ENCODE measurements around the gene MOCS2.

MOCS2 gene

GRCh38 chr5:53092242-53092641 is 17.3 kb downstream of the MOCS2 start:
- no peak for DNase-seq

DNA sequence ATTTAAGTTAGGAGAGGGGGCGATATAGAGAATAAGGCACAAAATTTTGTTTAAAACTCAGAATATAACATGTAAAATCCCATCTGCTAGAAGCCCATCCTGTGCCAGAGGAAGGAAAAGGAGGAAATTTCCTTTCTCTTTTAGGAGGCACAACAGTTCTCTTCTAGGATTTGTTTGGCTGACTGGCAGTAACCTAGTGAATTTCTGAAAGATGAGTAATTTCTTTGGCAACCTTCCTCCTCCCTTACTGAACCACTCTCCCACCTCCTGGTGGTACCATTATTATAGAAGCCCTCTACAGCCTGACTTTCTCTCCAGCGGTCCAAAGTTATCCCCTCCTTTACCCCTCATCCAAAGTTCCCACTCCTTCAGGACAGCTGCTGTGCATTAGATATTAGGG is 18.3 kb downstream of the MOCS2 start:
- DNase-seq = no peak

DNA sequence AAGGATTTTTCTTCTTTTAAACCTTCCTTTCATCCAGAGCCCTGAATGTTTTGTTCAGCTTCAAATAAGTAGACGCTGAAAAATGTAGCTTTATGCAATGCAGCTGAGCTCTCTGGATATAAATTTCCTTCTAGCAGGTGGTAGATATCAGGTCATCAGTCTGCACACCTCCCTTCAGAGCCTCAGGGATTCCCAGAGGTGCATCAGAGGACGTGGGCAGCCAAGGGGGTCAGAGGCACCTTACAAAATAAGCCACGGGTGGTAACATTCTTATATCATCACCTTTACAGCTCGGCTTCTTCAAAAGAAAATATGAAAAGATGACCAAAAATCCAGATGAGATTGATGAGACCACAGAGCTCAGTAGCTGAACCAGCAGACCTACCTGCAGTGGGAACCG is 19.3 kb downstream of the MOCS2 start:
- no peak for DNase-seq

- no peak for DNase-seq
Observed at GRCh38 chr5:53089481-53089991, 20.0 kb downstream of the MOCS2 start.

- no peak for DNase-seq
Observed at GRCh38 chr5:53087621-53088121, 21.9 kb downstream of the MOCS2 start.

GRCh38 chr5:53087171-53087570 is 22.4 kb downstream of the MOCS2 start:
- DNase-seq = no peak

DNA sequence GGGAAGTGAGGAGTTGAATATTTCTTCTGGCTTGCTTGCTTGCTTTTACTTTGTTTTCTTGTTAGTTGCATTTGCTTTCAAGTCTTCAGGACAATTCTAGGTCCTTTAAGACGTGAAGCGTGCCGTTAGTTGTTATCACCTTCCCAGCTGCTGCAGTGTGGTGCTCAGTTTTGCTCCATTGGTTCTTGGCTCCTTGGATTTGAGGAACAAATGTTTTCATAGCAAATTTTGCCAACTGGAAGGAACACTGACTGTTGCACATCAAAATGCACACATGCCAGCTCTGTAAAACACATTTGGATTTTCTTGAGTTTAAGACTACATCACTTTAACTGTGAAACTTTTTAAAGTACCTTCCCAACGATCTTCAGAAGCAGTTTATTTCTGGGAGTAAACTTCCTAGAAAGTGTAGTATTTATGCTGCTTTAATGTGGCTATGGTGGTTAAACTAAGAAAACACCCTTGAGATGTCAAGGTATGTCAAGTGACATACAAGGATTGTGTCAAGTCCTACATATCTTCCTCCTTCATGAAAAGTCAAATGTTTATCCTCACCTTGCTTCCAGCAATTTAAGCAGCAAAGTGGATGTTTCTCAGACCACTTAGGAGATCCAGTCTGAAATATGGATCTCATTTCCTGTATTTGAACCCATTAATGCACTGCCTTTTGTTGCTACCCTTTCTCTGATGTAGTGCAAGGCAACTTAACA is 24.9 kb downstream of the MOCS2 start:
- DNase-seq = no peak

GRCh38 chr5:53083927-53084326 is 25.6 kb downstream of the MOCS2 start:
- no peak for DNase-seq

GRCh38 chr5:53080271-53080670 is 29.3 kb downstream of the MOCS2 start:
- DNase-seq = no peak

DNA sequence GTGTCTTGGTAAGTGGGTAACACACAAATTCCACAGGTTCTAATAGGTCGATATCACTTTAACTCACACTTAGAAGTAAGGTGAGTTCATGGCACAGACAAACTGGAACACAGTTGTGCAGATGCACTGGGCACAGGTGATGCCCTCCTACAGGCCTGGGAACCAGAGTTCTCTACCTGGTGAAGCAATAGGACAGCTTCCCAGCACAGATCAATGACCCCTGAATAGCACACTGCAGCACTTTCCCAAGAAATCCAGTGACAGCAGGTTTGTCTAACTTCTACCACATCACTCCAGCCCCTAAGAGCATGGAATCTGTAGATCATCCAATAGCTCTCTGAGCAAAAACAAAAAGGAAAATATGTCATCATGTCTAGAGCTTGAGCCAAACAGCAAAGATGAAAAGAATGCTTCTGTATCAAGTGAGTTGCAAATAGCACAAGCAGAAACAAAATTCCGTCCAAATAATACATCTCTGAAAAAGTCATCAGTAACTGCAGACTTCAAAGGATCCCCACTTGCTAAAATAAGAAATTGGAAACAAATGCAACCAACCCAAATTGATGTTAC is 33.5 kb downstream of the MOCS2 start:
- no peak for DNase-seq

DNA sequence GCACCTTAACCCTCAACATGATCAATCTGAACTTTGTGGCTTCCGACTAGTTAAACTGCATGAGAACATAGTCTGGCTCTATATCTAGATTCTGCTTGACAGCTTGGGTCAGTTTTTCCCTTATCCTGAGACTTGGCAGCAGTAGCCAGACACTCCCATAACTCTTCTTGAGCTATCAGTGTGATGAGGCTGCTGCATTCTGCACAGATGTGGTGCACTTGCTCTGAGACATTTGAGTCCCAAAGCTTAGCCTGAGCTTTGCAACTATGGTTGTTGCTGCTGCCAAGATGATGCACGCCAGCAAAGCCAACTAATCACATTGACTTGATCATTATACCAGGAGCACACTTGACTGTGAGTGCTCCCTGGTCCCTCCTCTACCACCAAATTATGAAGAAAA is 36.2 kb downstream of the MOCS2 start:
- no peak for DNase-seq

DNA sequence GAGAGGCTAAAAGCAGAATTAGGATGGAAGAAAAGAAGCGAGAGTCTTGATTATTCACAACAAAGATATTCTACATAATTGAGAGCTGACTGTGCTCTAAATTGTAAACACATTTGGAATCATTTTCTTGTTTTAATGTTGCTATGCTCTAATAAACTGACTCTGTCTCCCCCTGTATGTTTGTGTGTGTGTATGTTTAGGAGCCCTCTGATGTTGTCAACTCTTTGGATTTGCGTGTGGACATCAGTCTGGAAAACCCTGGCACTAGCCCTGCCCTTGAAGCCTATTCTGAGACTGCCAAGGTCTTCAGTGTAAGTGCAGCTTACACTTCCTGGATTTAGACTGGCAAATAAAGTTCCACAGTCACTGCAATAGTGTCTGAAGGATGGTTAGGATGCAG is 37.8 kb downstream of the MOCS2 start:
- no peak for DNase-seq

DNA sequence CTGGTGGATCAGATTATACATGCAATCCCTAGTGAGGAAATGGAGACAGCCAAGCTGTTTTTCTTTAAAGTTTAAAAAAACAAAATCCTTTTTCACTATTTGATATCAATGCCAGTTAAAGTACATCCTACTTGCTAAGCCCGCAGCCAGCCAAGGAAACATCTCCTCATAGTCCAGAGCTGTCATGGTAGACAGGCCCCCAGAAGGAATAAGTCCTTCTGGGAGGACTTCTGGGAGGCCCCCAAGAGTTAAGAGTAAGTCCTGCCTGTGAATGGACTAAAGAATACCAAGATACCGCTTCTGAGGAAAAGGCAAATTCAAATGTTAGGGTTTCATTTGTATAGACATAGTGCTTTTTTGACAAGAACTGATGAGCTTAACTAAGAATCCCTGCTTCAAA is 38.3 kb downstream of the MOCS2 start:
- no peak for DNase-seq

GRCh38 chr5:53069626-53070025 is 39.9 kb downstream of the MOCS2 start:
- no peak for DNase-seq

DNA sequence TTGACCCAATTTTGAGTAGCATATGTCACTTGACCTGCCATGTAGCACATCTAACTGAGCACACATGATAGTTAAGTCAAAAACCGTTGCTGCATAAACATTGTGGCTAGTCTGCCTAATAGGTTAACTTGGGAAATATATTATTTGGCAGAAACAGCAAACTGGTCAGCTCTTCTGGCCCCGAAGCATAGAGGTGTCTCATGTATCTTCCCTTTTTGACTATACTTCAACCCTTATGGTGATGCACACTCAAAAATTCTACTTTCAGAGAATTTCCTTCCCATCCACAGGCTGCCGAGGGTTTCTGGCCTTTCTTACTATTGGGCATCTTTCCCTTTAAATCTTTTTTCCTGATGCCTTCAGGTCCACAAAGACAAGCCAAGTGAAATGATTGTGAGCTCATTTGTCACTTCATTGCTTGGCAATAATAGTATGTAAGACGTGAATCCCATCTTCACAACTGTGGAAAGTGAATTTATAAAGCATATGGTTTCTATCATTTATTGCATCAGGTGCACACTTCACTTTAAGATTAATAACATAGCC is 41.2 kb downstream of the MOCS2 start:
- no peak for DNase-seq

GRCh38 chr5:53067641-53068040 is 41.9 kb downstream of the MOCS2 start:
- no peak for DNase-seq

GRCh38 chr5:53066088-53066487 is 43.5 kb downstream of the MOCS2 start:
- DNase-seq = no peak

DNA sequence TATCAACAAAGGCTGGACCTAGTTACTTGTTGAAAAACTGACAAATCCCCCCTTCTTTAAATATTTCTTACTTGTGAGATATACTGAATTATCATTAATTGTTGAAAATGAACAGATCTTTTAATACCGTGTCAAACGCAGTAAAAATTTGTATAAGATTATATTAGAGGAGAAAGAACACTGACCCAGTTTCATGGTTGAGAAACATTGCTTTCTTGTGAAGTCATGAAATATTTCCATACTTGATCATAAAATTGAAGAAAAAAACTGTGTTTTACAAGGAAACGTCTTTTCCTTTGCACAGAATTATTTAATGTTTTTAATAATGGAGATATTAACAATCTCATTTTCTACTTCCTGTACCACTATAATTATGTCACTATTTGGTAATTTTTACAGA is 45.8 kb downstream of the MOCS2 start:
- no peak for DNase-seq

DNA sequence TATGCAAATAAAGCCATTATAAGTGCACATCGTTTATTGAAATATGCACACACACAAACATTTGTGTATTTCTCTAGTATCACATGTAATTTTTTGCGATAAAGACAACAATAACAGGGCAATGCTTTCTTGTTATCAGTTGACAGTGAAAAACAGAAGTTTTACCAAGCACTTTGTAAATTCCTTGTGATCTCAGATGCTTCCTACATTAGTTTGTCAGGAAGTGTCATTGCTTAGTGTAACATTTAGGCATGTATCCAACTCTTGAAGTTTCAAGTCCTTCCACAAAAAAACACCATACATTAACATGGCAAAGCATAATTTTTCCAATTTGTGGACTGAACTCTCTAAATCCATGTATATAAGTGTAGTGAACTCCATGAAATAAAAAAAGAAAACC is 46.4 kb downstream of the MOCS2 start:
- no peak for DNase-seq

DNA sequence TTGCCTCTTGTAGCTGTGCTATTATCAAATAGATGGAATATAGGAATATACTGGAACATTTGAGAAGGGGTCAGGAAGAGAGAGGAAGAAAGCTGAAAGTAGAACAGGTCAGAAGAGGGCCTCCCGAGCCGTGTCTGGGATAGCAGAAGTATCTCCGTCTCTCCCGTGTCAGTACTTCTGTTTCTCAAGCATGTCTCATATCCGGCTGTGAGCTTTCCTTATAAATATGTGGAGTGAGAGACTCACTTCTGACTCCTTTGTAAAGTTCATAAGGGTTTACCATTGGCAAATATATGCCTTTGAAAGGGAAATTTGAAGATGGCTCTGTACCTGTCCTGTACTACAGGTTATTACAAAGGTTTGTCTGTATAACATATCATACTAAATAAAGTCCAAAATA is 50.3 kb downstream of the MOCS2 start:
- no peak for DNase-seq

- no peak for DNase-seq
Observed at GRCh38 chr5:53055365-53055764, 54.2 kb downstream of the MOCS2 start.

GRCh38 chr5:53053364-53053763 is 56.2 kb downstream of the MOCS2 start:
- no peak for DNase-seq

GRCh38 chr5:53052499-53052898 is 57.1 kb downstream of the MOCS2 start:
- DNase-seq = no peak

DNA sequence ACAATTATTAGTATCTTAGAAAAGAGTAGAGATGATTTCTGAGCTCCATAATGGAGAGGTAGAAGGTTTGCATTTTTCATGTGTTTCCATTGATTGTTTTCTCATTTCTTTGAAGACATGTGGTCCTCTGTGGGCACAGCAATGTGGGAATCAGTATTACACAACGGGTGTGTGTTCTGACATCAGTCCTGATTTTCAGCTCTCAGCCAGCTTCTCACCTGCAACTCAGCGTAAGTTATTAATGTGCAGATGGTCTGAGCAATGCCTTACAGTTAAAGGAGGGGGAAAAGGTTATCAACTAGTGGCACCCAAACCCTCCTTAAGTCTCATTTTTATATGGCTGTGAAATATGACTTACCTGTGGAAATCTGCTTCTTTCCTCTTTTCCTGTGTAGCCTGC is 61.3 kb downstream of the MOCS2 start:
- DNase-seq = no peak

Measured in NCI-H1436 treated with DMSO at 0.1 percent for 48 hours (cell line).